Vagina (tissue), 2 donors: Measurements from ENCODE around the gene SORCS1.

Source experiments
- CTCF ChIP-seq, 3 experiments: fragments of 450-650 bp in 2 of 3; fragments of 200-600 bp in 1 of 3; sonication (generic) in 1 of 3; IDR thresholded peaks; one replicate each; pipeline ENCODE4 v1.5.1; 2017 to 2019; ENCODE audit warnings: antibody characterized with exemption in 3 of 3, mild to moderate bottlenecking in 2 of 3, moderate library complexity in 2 of 3
- POLR2AphosphoS5 ChIP-seq, 2 donors: sonication (generic); formaldehyde crosslinking; IDR thresholded peaks; one replicate each; pipeline ENCODE4 v1.9.0; 2017; ENCODE audit warnings: antibody characterized with exemption in 2 of 2, mild to moderate bottlenecking in 2 of 2, low read depth in 1 of 2; ENCODE audit not compliant: insufficient read depth in 1 of 2

- TF ChIP-seq POLR2AphosphoS5 (IDR thresholded peaks at IDR 0.05; ENCODE audit: insufficient read depth in 1 of 2, low read depth in 1 of 2) (no peak), CTCF (IDR thresholded peaks at IDR 0.05) (no peak)
Observed at GRCh38 chr10:106577266-106577665, 587.2 kb downstream of the SORCS1 start.
